ENCODE results near the gene DNASE1. TPM values are rescaled to one million over a fixed set of nuclear protein-coding genes. Genes with fewer than 3 reads are reported as not detected.

DNASE1 gene, protein sequence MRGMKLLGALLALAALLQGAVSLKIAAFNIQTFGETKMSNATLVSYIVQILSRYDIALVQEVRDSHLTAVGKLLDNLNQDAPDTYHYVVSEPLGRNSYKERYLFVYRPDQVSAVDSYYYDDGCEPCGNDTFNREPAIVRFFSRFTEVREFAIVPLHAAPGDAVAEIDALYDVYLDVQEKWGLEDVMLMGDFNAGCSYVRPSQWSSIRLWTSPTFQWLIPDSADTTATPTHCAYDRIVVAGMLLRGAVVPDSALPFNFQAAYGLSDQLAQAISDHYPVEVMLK
- total RNA-seq (2022; extraction: Qiagen RNA extraction; ENCODE audit: low read depth) = 1.9 to 4.3 TPM (median 3.7 TPM) in 5 replicates

DNA sequence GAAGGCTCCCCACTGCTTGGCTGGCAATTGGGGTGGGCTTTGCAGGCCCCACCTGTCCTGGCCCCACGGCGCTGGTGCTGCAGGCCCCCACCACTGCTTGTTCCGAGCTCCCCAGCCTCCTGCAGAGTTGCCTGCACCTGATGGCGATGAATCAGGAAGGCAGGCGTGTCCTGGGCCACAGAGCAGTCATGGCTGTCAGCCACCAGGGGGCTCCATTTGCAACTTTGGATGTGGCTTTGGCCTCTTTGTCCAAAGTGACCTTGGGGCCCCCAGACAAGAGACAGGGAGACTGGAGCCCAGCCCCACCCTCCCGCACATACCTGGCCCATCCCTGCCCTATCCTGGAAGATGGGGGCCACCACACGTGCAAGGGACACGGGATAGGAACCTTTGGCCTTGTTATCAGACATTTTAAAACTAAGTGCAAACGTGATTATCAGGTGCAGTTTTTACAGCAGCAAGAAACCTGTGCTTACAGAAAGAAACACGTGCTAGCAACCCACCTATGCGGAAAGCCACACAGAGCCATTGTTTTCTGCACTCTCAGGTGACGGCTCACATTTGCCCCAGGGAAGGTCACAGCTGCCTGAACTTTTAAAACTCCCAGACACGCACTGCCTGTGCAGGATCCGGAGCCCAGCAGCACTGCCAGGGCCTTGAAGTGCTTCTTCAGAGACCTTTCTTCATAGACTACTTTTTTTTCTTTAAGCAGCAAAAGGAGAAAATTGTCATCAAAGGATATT is at the start of gene DNASE1:
Gene DNASE1 (plus strand): TSS at position 443 of the 743 bp plus-strand sequence. CDS start 683 bp downstream, outside the sequence.

DNA sequence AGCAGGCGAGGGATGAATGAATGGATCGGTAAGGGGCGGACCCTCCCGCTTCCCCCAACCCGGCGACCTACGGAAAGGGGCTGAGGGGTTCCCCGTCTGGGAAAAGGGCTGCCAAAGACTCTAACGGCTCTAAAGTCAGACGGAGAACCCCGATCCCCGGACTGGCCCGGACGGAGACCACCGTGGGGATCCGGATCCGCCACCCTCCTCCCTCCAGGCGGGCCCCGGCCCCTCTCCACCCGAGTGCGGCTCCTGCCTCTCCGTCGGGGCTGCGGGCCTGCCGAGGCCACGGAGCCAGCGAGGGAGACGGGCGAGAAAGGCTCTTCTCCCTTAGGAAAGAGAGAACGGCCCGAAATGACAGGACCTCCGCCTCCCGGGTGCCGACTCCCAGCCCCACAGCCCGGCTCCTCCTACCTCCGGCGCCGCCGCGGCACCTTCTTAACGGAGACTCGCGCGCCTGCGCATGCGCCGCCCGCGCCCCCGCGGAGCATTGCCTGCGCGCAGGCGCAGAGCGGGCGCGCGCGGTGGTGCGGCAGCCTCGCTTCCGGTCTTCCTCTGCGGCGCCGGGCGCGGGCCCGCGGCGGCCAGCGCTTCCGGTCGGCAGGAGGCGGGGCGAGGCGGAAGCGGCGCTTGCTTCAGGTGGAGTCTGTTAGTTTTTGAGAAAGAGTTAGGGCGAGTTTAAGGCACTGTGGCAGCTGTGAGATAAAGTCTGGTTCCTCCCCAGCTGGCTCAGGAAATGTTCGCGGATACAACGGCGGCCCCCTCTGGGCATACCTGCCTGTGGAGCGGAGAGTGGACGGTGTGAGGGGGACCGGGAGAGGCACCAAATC is 43.1 kb upstream of the DNASE1 start, which contains the start of gene SLX4:
Gene SLX4 (minus strand): TSS at position 461 of the 830 bp plus-strand sequence. CDS start 2,642 bp downstream, outside the sequence.

Other genes starting within 250 kb of the DNASE1 start
- gene ZNF597, start 211.2 kb upstream of the DNASE1 start, total RNA-seq (2022; extraction: Qiagen RNA extraction; ENCODE audit: low read depth) = 0.90 to 1.3 TPM (median 0.96 TPM) in 5 replicates
- gene NAA60, start 211.0 kb upstream of the DNASE1 start, total RNA-seq (2022; extraction: Qiagen RNA extraction; ENCODE audit: low read depth) = 43.4 to 54.2 TPM (median 51.8 TPM) in 5 replicates
- gene C16orf90, start 159.2 kb upstream of the DNASE1 start, total RNA-seq (2022; extraction: Qiagen RNA extraction; ENCODE audit: low read depth) = not detected in 5 replicates
- gene CLUAP1, start 153.7 kb upstream of the DNASE1 start, total RNA-seq (2022; extraction: Qiagen RNA extraction; ENCODE audit: low read depth) = 16.6 to 21.5 TPM (median 18.3 TPM) in 5 replicates
- gene NLRC3, start 77.3 kb upstream of the DNASE1 start, total RNA-seq (2022; extraction: Qiagen RNA extraction; ENCODE audit: low read depth) = 0.03 to 0.15 TPM in 2 of 5 replicates, not detected in the others
- 3.7 to 5.7 TPM (median 4.6 TPM) in 5 replicates for gene SLX4, start 43.1 kb upstream of the DNASE1 start, total RNA-seq (2022; extraction: Qiagen RNA extraction; ENCODE audit: low read depth)
- gene TRAP1, start 62.8 kb downstream of the DNASE1 start, total RNA-seq (2022; extraction: Qiagen RNA extraction; ENCODE audit: low read depth) = 112 to 143 TPM (median 139 TPM) in 5 replicates
- 12.7 to 20.1 TPM (median 16.2 TPM) in 5 replicates for gene CREBBP, start 226.0 kb downstream of the DNASE1 start, total RNA-seq (2022; extraction: Qiagen RNA extraction; ENCODE audit: low read depth)

All from A549 treated with GW870086 at 1 μM for 4 hours (cell line).